PC-9 (cell line): ENCODE data around the gene TNXB.

Experiments used
- CTCF ChIP-seq: fragments of 200-600 bp; sonication (generic); conservative IDR thresholded peaks from 2 replicates; pipeline ENCODE4 v1.6.1; 2017; ENCODE audit warnings: mixed run types, antibody characterized with exemption, mild to moderate bottlenecking, moderate library complexity
- EZH2 ChIP-seq: fragments of 200-600 bp; sonication (generic); IDR thresholded peaks from 2 replicates; pipeline ENCODE4 v1.8.0; 2017; ENCODE audit warnings: antibody characterized with exemption, low read depth

DNA sequence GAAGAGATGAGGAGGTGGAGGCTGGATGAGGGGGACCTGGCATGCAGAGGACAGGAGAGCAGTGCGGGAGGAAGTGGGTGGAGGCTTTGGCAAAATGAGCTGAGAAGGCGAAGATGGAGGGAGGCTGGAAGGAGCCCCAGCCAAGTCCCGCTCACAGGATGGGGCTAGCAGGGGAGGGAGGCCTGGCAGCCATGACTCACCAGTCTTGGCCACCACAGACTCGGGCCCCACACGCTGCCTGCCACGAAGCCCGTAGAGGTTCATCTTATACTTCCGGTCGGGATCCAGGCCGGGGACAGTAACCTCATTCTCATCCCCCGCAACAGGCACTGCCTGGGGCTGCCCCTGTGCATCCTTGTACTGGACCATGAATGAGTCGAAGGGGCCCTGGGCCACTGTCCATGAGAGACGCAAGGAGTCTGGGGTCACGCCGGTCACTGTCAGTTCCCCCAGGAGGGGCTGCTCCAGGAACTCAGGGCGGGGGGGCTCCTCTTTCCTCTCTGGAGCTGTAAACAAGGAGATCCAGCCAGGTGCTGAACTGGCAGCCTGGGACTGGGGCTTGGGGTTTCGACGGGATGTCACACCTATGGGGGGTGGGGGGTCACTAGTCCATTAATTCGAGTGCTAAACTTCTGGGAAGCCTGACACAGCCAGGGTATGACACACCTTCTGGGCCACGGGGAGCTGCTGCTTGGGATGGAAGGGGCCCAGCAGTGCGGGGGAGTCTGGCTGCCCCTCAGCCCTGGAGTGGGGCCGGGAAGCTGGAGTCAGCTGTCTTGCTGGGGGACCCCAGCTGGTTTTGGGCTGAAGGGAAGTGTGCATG, 27.8 kb downstream of the TNXB start:
- no peak for TF ChIP-seq CTCF
- TF ChIP-seq EZH2 = no peak
